Epidermal melanocyte (primary cell): ENCODE results near the gene FOXM1.
"Not testable (repeated sequence)": the region's sequence is repeated elsewhere in the genome, so short reads cannot be mapped to it uniquely, and the experiment has no call there.

Experiments used
- DNase-seq: peaks from one replicate; pipeline ENCODE4 v3.0.0; 2011; ENCODE audit warnings: low spot score; ENCODE audit not compliant: insufficient read length

The FOXM1 gene

GRCh38 chr12:2886768-2887450, 9.9 kb upstream of the FOXM1 start:
- no peak for DNase-seq

GRCh38 chr12:2884810-2885209, 7.8 kb upstream of the FOXM1 start:
- no peak for DNase-seq

GRCh38 chr12:2879853-2880252, 2.9 kb upstream of the FOXM1 start:
- DNase-seq = no peak

- no peak for DNase-seq
Measured at GRCh38 chr12:2877953-2878732, 1.2 kb upstream of the FOXM1 start.

GRCh38 chr12:2876431-2877046, 435 bp downstream of the FOXM1 start:
- no peak for DNase-seq

GRCh38 chr12:2868986-2869632, 7.9 kb downstream of the FOXM1 start:
- not testable (repeated sequence) for DNase-seq

GRCh38 chr12:2864198-2864597, 12.8 kb downstream of the FOXM1 start:
- DNase-seq = no peak

GRCh38 chr12:2863402-2863801, 13.6 kb downstream of the FOXM1 start:
- DNase-seq = not testable (repeated sequence)

GRCh38 chr12:2862876-2863275, 14.1 kb downstream of the FOXM1 start:
- no peak for DNase-seq

GRCh38 chr12:2860170-2860569, 16.8 kb downstream of the FOXM1 start:
- no peak for DNase-seq

- no peak for DNase-seq
Measured at GRCh38 chr12:2858944-2859421, 18.0 kb downstream of the FOXM1 start.

GRCh38 chr12:2858334-2858733, 18.6 kb downstream of the FOXM1 start:
- DNase-seq = no peak

- DNase-seq = no peak
Measured at GRCh38 chr12:2857576-2857975, 19.4 kb downstream of the FOXM1 start.

- no peak for DNase-seq
Measured at GRCh38 chr12:2857021-2857431, 19.9 kb downstream of the FOXM1 start, which contains the start of gene TEX52. Gene TEX52 (minus strand): TSS chr12:2857039. CDS start chr12:2857026, 13 bp downstream.

- no peak for DNase-seq
Measured at GRCh38 chr12:2856051-2856450, 20.9 kb downstream of the FOXM1 start.

- DNase-seq = no peak
Measured at GRCh38 chr12:2855546-2855945, 21.4 kb downstream of the FOXM1 start.

- no peak for DNase-seq
Measured at GRCh38 chr12:2854669-2855453, 22.1 kb downstream of the FOXM1 start.

- peak; percentile 88 for DNase-seq
Measured at GRCh38 chr12:2853626-2854025, 23.3 kb downstream of the FOXM1 start.

- DNase-seq = no peak
Measured at GRCh38 chr12:2851931-2852330, 25.0 kb downstream of the FOXM1 start.

GRCh38 chr12:2845280-2845679, 31.7 kb downstream of the FOXM1 start:
- DNase-seq = no peak

GRCh38 chr12:2844786-2845185, 32.2 kb downstream of the FOXM1 start:
- no peak for DNase-seq
